ENCODE results near the gene KIF21B.

KIF21B gene

GRCh38 chr1:201011616-201012015 is 11.9 kb downstream of the KIF21B start:
- no peak overlapping the region for H3K4me3 ChIP-seq (ENCODE audit: low read depth, low read length)
- no peak for TF ChIP-seq CTCF (IDR thresholded peaks at IDR 0.05; ENCODE audit: low read depth, low read length)
- DNase-seq (ENCODE audit: low read depth, low spot score): no peak
- in situ Hi-C loops (cut with HindIII; ENCODE audit: low sequenced_read_pairs): no loop called here

DNA sequence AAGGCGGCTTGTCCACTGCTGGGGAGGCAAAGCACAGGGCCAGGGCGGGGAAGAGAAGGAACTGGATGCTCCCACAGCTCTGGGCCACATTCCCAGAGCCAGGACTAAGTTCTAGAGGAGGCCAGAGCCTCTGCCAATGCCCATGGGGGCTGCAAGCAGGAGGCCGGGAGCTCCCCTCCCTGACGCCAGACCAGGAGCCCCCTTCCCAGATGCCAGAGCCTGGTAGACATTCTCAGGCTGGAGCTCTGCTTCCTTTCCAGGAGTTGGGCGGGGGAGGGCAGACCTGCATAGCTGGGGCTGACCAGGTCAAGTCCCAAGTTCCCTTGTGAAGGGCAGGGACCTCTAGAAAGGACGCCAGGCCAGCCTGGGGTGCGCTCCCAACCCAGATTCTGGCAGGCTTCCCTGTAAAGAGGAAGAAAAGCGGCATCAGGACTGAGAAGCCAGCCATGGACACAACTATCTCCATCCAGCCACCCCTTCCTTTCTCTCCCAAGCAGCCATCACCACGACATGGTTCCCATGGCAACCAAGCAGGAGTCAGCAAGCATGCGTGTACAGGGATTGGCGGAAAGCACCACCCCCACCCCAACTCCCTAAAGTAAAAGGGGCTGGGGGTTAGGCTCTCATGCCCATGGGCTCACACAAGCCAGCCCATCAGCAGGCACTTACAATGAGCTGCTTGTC is 13.4 kb downstream of the KIF21B start:
- H3K4me3 ChIP-seq (ENCODE audit: low read depth, low read length): no peak overlapping the region
- DNase-seq (ENCODE audit: low read depth, low spot score): no peak
- no peak for TF ChIP-seq CTCF (IDR thresholded peaks at IDR 0.05; ENCODE audit: low read depth, low read length)
- in situ Hi-C loops (cut with HindIII; ENCODE audit: low sequenced_read_pairs): no loop called here

DNA sequence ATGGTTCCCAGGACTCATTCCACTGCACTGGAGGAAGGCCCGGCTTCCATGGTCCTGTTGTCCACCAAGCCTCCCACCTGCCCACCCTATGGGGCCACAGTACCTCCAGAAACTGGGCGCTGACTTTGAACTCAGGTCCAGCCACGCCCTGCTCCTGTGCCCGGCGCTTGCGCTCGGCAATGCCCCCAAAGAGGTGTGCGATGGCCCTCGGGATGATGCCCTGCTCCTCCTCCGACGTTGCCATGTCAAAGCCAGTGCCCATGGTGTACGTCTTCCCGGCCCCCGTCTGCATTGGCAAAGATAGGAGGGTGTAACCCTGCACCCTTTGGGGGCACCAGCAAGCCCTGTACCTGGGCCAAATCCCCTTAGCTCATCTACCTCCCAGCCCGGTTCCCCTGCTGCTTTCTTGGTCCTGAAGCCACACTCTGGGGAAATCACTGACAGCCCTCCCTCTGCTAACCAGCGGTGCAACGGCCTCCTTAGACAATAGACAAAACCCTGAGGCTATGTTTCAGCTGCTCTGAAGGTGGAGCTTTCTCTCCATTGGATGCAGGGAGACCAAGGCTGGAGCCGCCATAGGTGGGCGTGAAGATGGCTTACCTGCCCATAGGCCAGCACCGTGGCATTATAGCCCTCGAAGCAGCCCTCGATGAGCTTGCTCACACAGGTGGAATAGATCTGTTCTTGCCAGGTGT is 14.7 kb downstream of the KIF21B start:
- no peak overlapping the region for H3K4me3 ChIP-seq (ENCODE audit: low read depth, low read length)
- TF ChIP-seq CTCF (IDR thresholded peaks at IDR 0.05; ENCODE audit: low read depth, low read length): no peak
- DNase-seq (ENCODE audit: low read depth, low spot score): no peak
- in situ Hi-C loops (cut with HindIII; ENCODE audit: low sequenced_read_pairs): no loop called here

- DNase-seq (ENCODE audit: low read depth, low spot score): no peak
- no peak for TF ChIP-seq CTCF (IDR thresholded peaks at IDR 0.05; ENCODE audit: low read depth, low read length)
- in situ Hi-C loops (cut with HindIII; ENCODE audit: low sequenced_read_pairs): no loop called here
- H3K4me3 ChIP-seq (ENCODE audit: low read depth, low read length): no peak overlapping the region
Measured at GRCh38 chr1:201007481-201007880, 16.0 kb downstream of the KIF21B start.

DNA sequence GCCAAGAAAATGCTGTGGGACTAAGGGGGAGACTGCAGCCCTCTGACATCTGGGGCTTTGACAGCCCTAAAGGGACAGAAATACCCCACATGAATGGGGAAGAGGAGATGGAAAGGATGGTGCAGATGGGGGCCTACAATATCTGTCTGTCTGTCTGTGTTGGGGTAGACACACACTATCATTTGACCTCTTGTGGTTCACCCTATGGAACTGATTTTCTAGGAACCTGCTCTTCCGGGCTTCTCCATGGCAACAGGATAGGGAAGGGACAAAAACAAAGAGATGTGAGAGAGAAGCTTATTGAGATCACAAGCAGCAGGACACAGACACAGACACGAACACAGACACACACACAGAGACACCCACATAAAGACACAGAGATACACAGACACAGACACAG is 17.1 kb downstream of the KIF21B start:
- no peak for TF ChIP-seq CTCF (IDR thresholded peaks at IDR 0.05; ENCODE audit: low read depth, low read length)
- H3K4me3 ChIP-seq (ENCODE audit: low read depth, low read length): no peak overlapping the region
- no peak for DNase-seq (ENCODE audit: low read depth, low spot score)
- in situ Hi-C loops (cut with HindIII; ENCODE audit: low sequenced_read_pairs): no loop called here

DNA sequence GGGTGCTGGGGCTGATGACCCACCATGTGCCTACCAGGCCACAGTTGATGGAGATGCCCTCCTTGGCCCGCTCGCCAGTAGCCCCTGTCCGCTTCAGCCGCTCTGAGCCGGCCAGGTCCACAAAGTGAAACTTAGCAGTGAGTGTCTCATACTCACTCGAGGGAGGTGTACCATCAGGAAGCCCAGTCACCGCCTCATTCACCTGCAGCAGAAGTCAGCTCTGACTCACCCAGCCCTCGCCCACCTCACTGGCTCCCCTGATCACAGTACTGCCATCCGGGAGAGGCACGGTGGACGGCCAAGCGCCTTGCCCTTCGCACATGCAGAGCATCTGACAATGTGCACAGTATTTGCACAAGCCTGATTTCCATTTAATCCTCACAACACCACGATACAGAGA is 18.8 kb downstream of the KIF21B start:
- no peak for DNase-seq (ENCODE audit: low read depth, low spot score)
- TF ChIP-seq CTCF (IDR thresholded peaks at IDR 0.05; ENCODE audit: low read depth, low read length): no peak
- no peak overlapping the region for H3K4me3 ChIP-seq (ENCODE audit: low read depth, low read length)
- in situ Hi-C loops (cut with HindIII; ENCODE audit: low sequenced_read_pairs): no loop called here

Measured in astrocyte of the spinal cord (primary cell).